Activated CD8-positive, alpha-beta memory T cell treated with anti-CD3 and anti-CD28 coated beads, Interleukin-2, amount 50 U/mL, for 48 hours (primary cell): ENCODE measurements around the gene AMBP.
A peak's percentile ranks its signal among the peaks of the same experiment; 100 is the strongest.

Experiments used
- DNase-seq: peaks from one replicate; pipeline ENCODE4 v3.0.0-alpha.2; 2020

The AMBP gene

GRCh38 chr9:114091711-114092110, 13.6 kb upstream of the AMBP start:
- DNase-seq, result peak; percentile 40

GRCh38 chr9:114090798-114091197, 12.7 kb upstream of the AMBP start:
- DNase-seq, result peak; percentile 30

GRCh38 chr9:114089206-114089840, 11.2 kb upstream of the AMBP start:
- no peak for DNase-seq

GRCh38 chr9:114088571-114089170, 10.6 kb upstream of the AMBP start:
- no peak for DNase-seq

- no peak for DNase-seq
Observed at GRCh38 chr9:114087721-114088120, 9.6 kb upstream of the AMBP start.

- DNase-seq, result peak; percentile 33
Observed at GRCh38 chr9:114086607-114087006, 8.5 kb upstream of the AMBP start.

- no peak for DNase-seq
Observed at GRCh38 chr9:114086009-114086408, 7.9 kb upstream of the AMBP start.

- DNase-seq, result peak; percentile 30
Observed at GRCh38 chr9:114085387-114085789, 7.3 kb upstream of the AMBP start.

GRCh38 chr9:114084282-114085073, 6.4 kb upstream of the AMBP start:
- peak; percentile 25 for DNase-seq

GRCh38 chr9:114083666-114084065, 5.6 kb upstream of the AMBP start:
- peak; percentile 42 for DNase-seq

GRCh38 chr9:114082763-114083412, 4.8 kb upstream of the AMBP start:
- DNase-seq, result peak; percentile 35

GRCh38 chr9:114082017-114082762, 4.1 kb upstream of the AMBP start:
- DNase-seq, result peak; percentile 93

GRCh38 chr9:114081441-114082016, 3.4 kb upstream of the AMBP start:
- DNase-seq, result no peak

- no peak for DNase-seq
Observed at GRCh38 chr9:114080773-114081440, 2.8 kb upstream of the AMBP start.

- DNase-seq, result no peak
Observed at GRCh38 chr9:114080195-114080772, 2.2 kb upstream of the AMBP start.

GRCh38 chr9:114078781-114079156, 669 bp upstream of the AMBP start:
- DNase-seq, result no peak

GRCh38 chr9:114077162-114077837, 800 bp downstream of the AMBP start:
- DNase-seq, result no peak

GRCh38 chr9:114076237-114077161, 1.6 kb downstream of the AMBP start:
- no peak for DNase-seq

GRCh38 chr9:114075602-114076001, 2.5 kb downstream of the AMBP start:
- DNase-seq, result no peak
